ENCODE measurements around the gene HLA-DMB. TPM values are rescaled to one million over a fixed set of nuclear protein-coding genes. Genes with fewer than 3 reads are reported as not detected.
A peak's percentile ranks its signal among the peaks of the same experiment; 100 is the strongest.

The HLA-DMB gene
- total RNA-seq, 2 donors from 2014 or later: 6.7 to 28.8 TPM

DNA sequence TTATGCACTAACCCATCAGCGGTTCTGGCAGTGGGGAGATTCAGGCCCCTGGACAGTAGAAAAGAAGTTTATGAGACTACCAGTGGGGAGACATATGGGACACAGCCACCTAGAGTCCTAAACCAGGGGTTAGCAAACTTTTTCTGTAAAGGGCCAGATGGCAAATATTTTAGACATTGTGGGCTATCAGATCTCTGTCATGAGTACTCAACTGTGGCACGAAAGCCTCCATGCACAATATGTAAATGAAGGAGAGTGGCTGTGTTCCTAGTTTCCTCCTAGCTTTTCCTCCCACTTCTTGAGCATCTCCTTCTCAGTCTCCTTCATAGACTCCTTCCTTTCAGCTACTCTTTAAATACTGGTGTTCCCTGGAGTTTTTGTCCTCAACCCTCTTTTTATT is 15.3 kb upstream of the HLA-DMB start:
- H3K9ac ChIP-seq (ENCODE audit: low read depth in 2 of 2, low read length in 2 of 2): no peak overlapping the region
- H3K27ac ChIP-seq: no peak overlapping the region
- no peak overlapping the region for H3K4me3 ChIP-seq
- DNase-seq: no peak
- no peaks in the 10 kb centered on the region for H3K27me3 ChIP-seq
- no peaks in the 10 kb centered on the region for H3K36me3 ChIP-seq
- intact Hi-C loops (cut with DNase I): no loop called here
- H3K4me1 ChIP-seq: peaks cover 3% of the 10 kb centered on the region
- TF ChIP-seq, protein P1, sequence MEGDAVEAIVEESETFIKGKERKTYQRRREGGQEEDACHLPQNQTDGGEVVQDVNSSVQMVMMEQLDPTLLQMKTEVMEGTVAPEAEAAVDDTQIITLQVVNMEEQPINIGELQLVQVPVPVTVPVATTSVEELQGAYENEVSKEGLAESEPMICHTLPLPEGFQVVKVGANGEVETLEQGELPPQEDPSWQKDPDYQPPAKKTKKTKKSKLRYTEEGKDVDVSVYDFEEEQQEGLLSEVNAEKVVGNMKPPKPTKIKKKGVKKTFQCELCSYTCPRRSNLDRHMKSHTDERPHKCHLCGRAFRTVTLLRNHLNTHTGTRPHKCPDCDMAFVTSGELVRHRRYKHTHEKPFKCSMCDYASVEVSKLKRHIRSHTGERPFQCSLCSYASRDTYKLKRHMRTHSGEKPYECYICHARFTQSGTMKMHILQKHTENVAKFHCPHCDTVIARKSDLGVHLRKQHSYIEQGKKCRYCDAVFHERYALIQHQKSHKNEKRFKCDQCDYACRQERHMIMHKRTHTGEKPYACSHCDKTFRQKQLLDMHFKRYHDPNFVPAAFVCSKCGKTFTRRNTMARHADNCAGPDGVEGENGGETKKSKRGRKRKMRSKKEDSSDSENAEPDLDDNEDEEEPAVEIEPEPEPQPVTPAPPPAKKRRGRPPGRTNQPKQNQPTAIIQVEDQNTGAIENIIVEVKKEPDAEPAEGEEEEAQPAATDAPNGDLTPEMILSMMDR (IDR thresholded peaks at IDR 0.05): no peak
- no peaks in the 10 kb centered on the region for H3K9me3 ChIP-seq

DNA sequence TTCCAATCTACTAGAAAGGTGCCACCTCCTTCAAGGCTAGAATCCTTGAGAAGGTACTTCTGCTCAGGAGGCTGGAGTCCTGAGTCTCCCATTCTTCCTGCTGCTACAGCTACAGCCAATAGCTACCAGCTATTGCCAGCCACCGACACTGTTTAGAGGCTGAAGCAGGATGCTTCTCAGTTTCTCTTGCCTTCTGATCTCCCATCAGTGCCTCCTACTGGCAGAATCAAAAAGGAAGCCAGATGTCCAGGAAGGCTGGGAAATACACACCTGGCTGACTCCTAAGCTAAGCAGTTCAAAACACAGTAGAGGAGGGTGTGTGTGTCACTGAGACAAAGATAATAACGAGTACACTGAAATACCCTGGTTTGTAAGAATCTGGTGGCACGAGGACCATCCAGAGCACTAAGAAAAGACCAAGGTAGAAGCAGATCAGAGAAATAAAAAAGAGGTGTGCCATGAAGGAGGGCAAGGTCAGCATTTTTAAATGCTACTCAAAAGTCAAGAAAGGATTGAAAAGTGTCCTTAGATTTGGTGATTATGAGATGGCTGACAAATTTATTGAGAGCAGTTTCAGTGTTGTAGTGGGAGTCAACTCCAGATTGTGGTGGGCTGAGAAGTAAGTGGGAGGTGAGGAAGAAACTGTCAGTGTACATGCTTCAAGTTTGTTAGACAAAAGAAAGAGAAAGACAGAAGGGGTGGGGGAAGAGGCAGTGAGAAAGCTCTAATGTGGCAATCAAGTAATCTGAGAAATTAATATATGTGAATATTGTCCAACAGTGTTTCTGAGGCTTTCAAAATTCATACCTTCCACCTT is 14.4 kb upstream of the HLA-DMB start:
- H3K27ac ChIP-seq: no peak overlapping the region
- H3K36me3 ChIP-seq: no peaks in the 10 kb centered on the region
- intact Hi-C loops (cut with DNase I): no loop called here
- no peak overlapping the region for H3K9ac ChIP-seq (ENCODE audit: low read depth in 2 of 2, low read length in 2 of 2)
- H3K27me3 ChIP-seq: no peaks in the 10 kb centered on the region
- no peaks in the 10 kb centered on the region for H3K9me3 ChIP-seq
- no peak overlapping the region for H3K4me3 ChIP-seq
- peak; percentile 64 for DNase-seq
- H3K4me1 ChIP-seq: peaks cover 3% of the 10 kb centered on the region
- TF ChIP-seq, protein P1 (IDR thresholded peaks at IDR 0.05): peak; percentile 37

- Histone ChIP-seq H3K27ac (no peak overlapping the region), H3K36me3 (no peaks in the 10 kb centered on the region), H3K9me3 (no peaks in the 10 kb centered on the region), H3K27me3 (no peaks in the 10 kb centered on the region), H3K4me3 (no peak overlapping the region), H3K9ac (ENCODE audit: low read depth in 2 of 2, low read length in 2 of 2) (no peak overlapping the region), H3K4me1 (peaks cover 3% of the 10 kb centered on the region)
- TF ChIP-seq, protein P1 (IDR thresholded peaks at IDR 0.05): no peak
- DNase-seq: no peak
- intact Hi-C loops (cut with DNase I): no loop called here
Observed at GRCh38 chr6:32954267-32954666, 13.4 kb upstream of the HLA-DMB start.

- H3K9me3 ChIP-seq: no peaks in the 10 kb centered on the region
- peaks cover 3% of the 10 kb centered on the region for H3K4me1 ChIP-seq
- H3K4me3 ChIP-seq: no peak overlapping the region
- no peaks in the 10 kb centered on the region for H3K27me3 ChIP-seq
- H3K27ac ChIP-seq: peak overlapping the region; percentile 58
- DNase-seq: no peak
- no peaks in the 10 kb centered on the region for H3K36me3 ChIP-seq
- no peak overlapping the region for H3K9ac ChIP-seq (ENCODE audit: low read depth in 2 of 2, low read length in 2 of 2)
- intact Hi-C loops (cut with DNase I): no loop called here
- TF ChIP-seq, protein P1 (IDR thresholded peaks at IDR 0.05): no peak
Observed at GRCh38 chr6:32953775-32954174, 12.9 kb upstream of the HLA-DMB start.

GRCh38 chr6:32952817-32953739 is 12.2 kb upstream of the HLA-DMB start, which contains the start of gene HLA-DMA:
Gene HLA-DMA (minus strand): TSS chr6:32953097. CDS start chr6:32953036, 61 bp downstream.
- intact Hi-C loops (cut with DNase I): no loop called here
- no peaks in the 10 kb centered on the region for H3K27me3 ChIP-seq
- H3K4me1 ChIP-seq: peaks cover 3% of the 10 kb centered on the region
- H3K9me3 ChIP-seq: no peaks in the 10 kb centered on the region
- peak within 1 kb of the TSS in 1 of 2 donors; percentile 52 for H3K9ac ChIP-seq (ENCODE audit: low read depth in 2 of 2, low read length in 2 of 2)
- TF ChIP-seq, protein P1 (IDR thresholded peaks at IDR 0.05): peak; percentile 75
- peak within 1 kb of the TSS; percentile 14 for H3K4me3 ChIP-seq
- DNase-seq: peak; percentile 91
- H3K36me3 ChIP-seq: no peaks in the 10 kb centered on the region
- H3K27ac ChIP-seq: peak within 1 kb of the TSS; percentile 58

All from colonic mucosa (tissue), 4 donors.